Measurements from ENCODE around the gene SLC7A7.
"Not testable (repeated sequence)": the region's sequence is repeated elsewhere in the genome, so short reads cannot be mapped to it uniquely, and the experiment has no call there.

SLC7A7 gene

DNA sequence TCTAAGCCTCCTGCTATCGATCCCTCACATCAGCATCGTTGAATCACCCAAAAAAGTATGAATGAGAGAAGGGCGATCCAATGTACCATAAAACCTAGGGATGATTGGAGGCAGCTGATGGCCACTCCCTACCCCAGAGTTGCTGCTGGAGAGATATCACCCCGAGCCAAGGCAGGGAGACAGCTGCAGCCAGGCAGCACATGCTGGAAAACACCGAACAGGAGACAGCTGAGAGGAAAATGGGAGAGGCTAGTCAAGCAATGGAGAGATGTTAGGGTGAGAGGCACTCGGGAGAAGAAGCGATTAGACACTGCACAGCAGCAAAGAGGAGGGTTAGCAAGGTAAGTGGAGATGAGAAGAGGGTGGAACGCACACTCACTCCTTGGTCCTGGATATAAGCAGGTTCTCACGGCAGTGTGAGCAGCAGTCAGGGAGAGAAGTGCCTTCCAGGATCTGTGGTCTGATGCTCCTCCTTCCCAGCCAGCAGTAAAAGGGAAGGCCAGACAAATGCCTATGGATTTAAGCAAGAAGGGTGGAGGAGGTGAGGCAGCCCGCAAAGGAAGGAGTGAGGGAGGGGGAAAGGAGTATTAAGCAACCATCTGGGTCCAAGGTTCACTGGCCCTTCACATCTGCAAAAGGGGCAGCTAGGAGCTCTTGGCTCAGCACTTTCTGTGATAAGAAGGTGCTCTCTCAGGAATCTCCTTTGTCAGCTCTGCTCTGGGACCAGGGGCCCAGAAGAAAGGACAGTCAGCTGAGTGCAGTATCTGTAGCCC lies at the start of gene SLC7A7:
SLC7A7 (minus strand) TSS at position 495 of the 773 bp plus-strand sequence. CDS start 2,037 bp downstream, outside the sequence.
- DNase-seq = peak; percentile 23

DNA sequence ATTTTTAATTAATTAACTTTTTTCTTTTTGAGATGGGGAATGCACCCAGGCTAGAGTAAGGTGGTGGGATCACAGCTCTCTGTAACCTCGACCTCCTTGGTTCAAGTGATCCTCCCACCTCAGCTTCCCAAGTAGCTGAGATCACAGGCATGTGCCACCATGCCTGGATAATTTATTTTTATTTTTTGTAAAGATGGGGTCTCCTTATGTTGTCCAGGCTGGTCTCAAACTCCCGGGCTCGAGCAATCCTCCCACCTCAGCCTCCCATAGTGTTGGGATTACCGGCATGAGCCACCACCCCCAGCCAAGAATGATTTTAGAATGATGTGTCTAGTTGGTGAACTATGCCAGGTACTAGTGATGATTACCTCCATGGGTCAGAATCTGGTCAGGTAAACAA lies 49.7 kb upstream of the SLC7A7 start:
- DNase-seq = no peak

DNA sequence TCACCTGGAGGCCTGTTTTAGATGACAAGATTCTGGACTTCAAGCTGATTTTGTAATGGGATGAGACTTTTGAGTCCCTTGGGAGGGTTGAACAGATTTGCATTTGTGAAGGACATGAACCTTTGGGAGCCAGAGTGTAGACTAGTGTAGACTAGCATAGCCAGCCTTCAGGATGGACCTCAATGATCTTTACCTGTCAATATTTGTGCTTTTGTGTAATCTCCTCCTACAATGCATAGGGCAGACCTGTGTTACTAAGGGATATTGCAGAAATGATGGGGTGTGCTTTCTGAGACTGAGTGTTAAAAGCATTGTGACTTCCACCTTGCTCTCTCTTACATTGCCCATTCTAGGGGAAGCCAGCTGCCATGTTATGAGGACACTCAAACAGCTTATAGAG lies 46.4 kb upstream of the SLC7A7 start:
- DNase-seq = no peak

DNA sequence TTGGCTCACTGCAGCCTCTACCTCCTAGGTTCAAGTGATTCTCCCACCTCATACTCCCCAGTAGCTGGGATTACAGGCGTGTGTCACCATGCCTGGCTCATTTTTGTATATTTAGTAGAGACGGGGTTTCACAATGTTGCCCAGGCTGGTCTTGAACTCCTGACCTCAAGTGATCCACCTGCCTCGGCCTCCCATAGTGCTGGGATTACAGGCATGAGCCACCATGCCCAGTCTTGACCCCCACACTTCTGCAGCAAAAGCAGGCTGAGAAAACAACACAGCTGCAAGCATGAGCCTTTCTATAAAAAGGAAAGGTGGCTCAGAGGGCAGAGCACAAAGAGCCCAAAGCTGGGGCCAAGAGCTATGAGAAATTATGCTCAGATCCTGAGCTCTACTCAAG lies 45.1 kb upstream of the SLC7A7 start:
- DNase-seq = not testable (repeated sequence)

DNA sequence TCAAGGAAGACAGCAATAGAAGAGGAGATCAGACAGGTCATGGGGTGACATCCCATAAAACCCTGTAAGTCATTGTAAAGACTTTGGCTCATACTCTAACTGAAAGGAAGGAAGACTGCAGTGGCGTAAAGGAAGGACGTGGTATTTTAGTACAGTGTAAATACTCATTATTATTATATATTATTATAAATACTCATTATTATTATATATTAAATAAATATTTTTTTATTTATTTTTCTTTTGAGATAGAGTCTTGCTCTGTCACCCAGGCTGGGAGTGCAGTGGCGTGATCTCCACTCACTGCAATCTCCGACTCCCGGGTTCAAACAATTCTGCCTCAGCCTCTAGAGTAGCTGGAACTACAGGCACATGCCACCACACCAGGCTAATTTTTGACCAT lies 41.2 kb upstream of the SLC7A7 start:
- no peak for DNase-seq

DNA sequence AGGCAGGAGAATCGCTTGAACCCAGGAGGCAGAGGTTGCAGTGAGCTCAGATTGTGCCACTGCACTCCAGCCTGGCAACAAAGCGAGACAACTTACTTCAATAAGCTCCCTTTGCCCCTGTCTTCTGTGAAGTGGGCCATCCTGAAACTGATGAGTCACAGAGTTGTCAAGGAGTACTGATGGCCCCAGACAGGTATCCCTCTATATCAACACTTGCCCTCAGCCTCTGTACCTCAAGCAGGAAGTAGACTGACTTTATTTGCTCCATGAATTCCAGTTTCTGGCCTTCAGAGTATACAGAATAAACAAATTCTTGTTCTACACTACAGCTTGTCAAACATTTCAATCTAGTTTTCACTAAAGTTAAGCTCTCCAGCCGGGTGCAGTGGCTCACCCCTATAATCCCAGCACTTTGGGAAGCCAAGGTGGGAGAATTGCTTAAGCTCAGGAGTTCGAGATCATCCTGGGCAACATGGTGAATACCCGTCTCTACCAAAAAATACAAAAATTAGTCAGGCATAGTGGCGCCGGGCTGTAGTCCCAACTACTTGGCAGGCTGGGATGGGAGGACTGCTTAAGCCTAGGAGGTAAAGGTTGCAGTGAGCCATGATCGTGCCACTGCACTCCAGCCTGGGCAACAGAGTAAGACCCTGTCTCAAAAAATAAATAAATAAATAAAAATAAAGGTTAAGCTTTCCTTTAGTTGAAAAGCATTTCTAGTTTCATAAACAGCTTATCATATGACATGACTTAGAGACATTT lies 39.9 kb upstream of the SLC7A7 start:
- DNase-seq = no peak

DNA sequence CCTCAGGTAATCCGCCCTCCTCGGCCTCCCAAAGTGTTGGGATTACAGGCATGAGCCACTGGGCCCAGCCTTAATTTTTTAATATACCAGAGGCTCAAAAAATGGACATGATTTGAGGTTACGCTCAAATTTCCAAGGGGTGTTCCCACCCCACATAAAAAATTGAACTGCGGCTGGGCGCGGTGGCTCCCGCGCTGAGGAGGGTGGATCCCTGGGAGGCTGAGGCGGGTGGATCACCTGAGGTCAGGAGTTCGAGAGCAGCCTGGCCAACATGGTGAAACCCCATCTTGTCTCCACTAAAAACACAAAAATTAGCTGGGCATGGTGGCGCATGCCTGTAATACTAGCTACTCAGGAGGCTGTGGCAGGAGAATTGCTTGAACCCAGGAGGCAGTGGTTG lies 39.1 kb upstream of the SLC7A7 start:
- DNase-seq = not testable (repeated sequence)

DNA sequence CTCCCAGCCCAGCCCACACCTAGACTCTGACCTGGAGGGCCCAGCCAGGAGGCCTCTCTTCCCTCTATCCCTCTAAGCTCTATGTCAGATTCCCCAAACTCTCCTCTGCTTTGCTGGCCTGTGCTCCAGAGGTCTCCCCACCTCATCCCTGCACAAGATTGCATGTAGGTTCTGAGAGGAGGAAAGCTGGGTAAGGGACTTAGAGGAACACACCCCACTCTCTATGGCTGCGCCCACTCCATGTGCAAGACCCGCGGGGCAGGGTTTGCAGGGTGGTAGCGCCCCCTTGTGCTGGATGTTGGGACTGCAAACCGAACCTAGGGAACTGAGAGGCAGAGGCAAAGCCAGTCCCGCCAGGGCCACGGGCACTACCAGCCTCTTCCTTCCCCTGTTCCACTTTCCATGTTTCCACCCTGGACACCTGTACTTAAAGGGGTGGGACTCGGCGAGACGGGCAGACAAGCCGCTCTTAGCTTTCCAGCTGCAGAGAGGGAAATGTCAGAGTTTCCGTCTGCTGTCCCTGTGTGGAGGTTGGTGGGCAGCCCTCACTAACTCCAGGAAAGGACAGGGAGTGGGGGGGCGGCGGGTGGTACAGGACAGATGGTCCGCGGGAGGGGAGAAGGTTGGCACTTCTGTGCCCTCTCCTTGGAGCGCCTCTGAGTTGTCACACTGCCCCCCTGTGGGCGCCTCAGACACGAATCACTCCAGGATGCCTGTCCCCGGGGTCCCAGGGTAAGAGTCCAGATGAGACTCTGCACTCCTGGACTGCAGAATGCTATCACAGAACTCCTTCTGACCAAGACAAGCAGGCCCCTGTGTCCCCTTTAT lies 37.9 kb upstream of the SLC7A7 start:
- DNase-seq = peak; percentile 84

DNA sequence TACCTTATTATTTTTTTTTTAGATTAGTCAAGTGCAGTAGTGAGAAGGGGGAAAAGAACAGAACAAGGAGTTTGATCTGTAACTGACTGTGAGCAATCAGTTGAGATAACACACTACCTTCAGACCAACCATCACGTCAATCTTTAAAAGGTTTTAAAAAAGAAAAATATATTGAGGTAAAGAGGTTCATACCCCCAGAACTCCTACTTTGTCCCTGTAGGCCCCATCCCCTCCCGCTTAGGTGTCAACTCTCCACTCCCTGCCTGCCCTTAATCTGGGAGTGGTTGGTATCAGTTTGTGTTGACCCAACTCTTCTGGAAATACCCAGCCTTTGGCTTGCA lies 37.3 kb upstream of the SLC7A7 start:
- DNase-seq = no peak

DNA sequence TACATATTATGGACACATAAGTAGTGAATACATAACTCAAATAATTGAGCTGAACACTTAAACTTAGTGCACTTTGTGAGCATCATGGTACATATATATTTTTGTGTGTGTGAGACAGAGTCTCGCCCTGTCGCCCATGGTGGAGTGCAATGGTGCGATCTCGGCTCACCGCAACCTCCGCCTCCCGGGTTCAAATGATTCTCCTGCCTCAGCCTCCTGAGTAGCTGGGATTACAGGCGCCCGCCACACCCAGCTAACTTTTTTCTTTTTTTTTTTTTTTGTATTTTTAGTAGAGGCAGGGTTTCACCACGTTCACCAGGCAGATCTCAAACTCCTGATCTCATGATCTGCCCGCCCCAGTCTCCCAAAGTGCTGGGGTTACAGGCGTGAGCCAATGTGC lies 36.9 kb upstream of the SLC7A7 start:
- not testable (repeated sequence) for DNase-seq

DNA sequence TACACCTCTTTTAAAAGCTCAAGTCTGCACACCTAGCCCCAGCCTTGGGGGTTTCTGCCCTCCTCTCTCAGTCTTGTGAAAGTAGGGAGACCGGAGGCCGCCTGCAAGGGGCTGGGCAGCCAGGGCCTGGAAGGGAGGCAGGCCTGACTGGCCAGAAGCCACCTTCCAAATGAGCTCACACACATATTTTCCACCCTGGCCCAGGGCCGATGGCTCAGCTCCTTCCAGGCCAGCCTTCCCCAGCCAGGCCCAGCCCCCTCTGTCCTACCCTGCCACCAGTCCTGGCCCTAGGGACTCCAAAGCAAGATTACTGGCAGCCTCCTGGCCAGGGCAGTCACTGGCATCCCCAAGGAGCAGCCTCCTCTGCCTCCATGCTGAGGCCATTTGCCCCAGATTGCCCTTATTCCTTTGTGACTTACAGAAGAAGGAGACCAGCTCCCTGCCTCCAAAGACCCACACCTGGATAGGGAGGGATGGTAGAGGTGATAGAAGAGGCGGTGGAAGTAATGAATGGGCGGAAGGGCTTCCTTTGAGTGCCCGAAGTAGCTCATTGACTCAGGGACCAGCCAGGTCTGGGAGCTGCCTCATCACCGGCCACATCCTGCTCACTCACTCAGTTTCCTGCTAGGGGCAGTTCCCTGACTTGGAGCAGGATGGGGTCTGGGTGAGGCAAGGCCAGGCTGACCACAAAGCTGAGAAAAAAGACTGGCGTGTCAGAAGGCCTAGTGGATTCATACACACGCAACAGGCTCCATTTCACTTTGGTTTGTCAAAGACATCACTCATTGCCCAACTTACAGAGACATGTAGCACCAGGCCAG lies 35.9 kb upstream of the SLC7A7 start:
- DNase-seq = no peak

DNA sequence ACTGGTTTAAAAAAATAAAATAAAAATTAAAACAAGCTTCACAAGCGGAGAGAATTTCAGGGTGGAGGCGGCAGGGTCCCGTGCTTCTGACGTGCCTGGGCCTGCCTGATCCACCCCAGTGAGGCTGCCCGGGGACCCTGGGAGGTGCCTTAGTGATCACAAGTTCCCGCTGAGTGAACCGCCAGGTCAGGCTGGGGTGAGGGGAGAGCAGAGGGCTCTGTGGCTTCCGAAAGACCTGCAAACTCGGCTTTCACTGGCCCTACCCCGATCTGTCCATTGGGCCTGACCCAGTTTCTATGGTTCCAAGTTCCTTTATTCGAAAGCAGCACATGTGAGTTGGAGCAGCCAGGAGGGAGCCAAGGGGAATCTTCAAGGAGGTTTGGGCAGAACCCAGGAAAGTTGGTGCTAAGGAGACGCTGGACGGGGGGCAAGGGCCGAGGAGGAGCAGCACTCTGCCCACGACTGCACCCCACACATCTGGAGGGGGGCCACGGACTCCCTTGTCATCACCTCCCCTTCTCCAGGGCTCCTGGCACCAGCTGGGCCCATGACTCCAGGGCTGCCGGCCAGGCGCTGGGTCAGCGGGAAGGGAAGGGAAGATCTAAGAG lies 34.1 kb upstream of the SLC7A7 start:
- DNase-seq = no peak

DNA sequence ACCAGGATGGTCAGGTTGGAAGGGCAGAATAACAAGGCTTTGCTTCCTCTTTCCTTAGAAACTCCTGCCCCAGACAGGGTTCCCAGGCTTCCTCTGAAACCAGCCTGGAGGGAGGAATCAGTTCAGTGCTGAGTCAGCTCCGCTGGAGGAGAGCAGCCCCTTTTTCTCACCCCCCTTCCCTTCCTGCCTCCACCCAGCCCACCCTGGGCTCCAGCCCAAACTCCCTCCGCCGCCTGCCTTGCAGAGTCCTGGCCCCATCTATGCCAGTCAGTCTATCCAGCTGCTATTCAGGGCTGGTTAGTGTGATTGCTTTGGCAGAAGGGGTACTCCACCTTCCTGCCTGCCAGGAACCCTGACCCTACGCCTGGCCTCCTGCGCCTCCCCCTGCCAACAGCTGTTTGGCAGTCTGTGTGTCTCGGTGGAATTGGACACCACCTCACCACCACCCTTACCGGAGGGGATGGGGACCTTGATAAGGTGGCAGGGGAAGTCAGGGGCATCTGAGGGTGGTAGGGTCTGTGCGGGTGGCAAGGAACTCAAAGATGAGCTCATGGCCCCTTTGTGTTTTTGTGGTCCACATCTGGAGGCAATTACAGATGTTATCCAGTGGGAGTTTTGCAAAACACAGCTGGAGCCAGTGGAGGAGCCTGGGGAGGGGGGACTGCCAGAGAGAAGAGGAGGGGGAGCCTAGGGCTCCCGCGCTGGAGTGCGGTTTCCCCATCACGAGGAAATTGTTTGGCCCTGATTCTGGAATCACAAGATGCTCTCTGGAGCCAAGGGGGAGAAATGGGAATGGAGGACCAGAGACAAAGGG lies 33.3 kb upstream of the SLC7A7 start:
- DNase-seq = no peak

DNA sequence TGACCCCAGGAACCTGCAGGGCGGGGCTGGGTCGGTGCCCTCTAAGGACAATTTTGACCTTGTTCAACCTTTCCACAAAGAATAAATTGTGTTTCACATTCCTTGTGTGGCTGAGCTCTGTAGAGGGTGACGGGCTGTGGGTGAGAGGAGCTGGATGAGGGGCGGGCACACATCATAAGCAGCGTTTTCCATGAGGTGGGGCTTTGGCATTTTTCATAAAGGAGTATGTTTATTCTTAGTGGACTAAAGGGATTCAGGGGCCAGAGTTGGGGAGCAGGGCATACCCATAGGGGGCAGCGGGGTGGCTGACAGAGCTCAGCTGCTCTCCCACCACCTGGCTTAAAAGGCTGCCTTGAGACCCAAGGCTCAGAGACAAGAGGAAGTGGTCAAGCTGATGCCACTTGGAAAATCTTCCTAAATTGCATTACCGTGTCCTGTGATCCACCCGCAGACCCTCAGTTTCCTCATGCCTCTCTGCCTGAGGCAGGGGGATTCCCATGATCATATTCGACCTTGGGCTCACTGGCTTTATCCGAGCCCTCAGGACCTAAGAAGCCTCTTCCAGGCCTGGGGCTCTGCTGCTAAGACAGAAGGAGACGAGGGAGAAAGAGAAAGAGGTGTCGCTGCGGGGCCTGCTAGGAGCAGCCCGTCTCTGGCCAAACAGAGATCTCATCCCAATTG lies 32.6 kb upstream of the SLC7A7 start:
- no peak for DNase-seq

DNA sequence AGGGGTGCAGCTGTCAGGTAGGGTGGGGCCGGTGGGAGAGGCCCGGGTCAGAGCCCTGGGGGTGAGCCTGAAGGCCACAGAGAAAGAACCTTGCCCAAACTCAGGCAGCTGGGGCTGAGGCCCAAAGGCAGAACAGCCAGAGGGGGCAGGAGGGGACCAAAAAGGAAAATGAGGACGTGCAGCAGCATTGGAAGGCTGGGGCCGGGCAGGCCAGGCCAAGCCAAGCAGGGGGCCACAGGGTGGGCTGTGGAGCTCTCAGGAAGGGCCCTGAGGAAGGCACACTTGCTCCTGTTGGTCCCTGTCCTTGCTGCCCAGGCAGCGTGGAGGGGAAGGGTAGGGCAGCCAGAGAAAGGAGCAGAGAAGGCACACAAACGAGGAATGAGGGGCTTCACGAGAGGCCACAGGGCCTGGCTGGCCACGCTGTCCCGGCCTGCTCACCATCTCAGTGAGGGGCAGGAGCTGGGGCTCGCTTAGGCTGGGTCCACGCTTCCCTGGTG lies 31.6 kb upstream of the SLC7A7 start:
- no peak for DNase-seq

DNA sequence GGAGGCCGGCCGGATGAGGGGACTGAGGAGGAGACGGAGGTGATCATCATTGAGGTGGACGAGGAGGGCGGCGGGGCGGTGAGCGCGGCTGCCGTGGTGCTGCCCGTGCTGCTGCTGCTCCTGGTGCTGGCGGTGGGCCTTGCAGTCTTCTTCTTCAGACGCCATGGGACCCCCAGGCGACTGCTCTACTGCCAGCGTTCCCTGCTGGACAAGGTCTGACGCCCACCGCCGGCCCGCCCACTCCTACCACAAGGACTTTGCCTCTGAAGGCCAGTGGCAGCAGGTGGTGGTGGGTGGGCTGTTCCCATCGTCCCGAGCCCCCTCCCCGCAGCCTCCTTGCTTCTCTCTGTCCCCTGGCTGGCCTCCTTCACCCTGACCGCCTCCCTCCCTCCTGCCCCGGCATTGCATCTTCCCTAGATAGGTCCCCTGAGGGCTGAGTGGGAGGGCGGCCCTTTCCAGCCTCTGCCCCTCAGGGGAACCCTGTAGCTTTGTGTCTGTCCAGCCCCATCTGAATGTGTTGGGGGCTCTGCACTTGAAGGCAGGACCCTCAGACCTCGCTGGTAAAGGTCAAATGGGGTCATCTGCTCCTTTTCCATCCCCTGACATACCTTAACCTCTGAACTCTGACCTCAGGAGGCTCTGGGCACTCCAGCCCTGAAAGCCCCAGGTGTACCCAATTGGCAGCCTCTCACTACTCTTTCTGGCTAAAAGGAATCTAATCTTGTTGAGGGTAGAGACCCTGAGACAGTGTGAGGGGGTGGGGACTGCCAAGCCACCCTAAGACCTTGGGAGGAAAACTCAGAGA lies 30.8 kb upstream of the SLC7A7 start:
- DNase-seq = no peak

DNA sequence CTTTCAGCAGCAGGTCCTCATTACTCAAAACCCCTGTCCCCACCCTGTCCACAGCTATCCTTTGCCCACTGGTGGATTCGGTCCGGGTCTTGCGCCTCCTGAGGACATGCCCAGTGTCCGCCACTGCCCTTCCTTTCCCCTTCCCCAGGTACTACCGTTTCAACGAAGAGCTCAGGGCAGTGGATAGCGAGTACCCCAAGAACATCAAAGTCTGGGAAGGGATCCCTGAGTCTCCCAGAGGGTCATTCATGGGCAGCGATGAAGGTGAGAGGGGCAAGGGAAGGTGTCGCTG lies 29.8 kb upstream of the SLC7A7 start:
- DNase-seq = no peak

DNA sequence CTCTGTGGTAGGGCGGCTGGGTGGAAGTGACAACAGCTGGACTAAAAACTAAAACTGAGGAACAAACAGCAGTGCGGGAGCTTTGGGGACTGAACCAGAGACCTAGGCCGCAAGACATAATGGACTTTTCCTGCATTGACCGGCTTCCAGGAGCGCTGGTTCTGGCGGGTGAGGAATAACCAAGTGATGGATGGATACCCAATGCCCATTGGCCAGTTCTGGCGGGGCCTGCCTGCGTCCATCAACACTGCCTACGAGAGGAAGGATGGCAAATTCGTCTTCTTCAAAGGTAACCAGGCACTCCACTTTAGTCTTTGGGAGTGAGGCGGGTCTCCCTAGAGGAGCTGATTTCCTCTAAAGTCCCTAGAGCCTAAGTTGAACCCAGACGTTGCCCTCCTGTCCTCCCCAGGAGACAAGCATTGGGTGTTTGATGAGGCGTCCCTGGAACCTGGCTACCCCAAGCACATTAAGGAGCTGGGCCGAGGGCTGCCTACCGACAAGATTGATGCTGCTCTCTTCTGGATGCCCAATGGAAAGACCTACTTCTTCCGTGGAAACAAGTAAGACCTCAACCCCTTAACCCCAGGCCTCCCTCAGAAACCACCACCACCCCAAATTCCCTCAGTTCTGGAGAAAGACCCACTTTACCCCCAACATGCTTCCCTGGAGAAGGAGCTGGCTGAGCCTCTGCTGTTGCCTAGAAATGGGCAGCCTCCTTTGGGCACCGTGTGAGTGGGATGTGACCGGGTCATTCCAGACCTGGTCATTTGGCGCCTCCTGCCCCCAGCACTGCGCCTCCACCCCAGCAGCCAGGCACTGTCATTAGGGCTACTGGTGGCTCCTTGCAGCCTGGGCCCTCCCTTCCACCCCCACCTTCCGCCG lies 29.2 kb upstream of the SLC7A7 start:
- DNase-seq = no peak
